SK-N-SH (cell line): ENCODE measurements around the gene PRRC2B. TPM values are rescaled to one million over a fixed set of nuclear protein-coding genes. Genes with fewer than 3 reads are reported as not detected.

Experiments used
- CTCF ChIA-PET: fragments of 300-600, 350-600 bp; formaldehyde crosslinking; extraction: SDS; loops from one replicate; lab custom pipeline; 2021; lab: Yijun Ruan, JAX
- POLR2A ChIA-PET: fragments of 350-600 bp; sonication (Branson Sonifier 250); formaldehyde crosslinking; extraction: SDS; loops from one replicate; lab custom pipeline; 2020; ENCODE audit warnings: antibody characterized with exemption, inconsistent platforms; lab: Yijun Ruan, JAX
- DNase-seq: peaks from one replicate; pipeline ENCODE4 v3.0.0; 2012
- H2AFZ ChIP-seq: fragments of 200-600 bp; sonication (generic); 2 replicates; pipeline ENCODE4 v1.8.1; 2016; ENCODE audit warnings: antibody characterized with exemption, mild to moderate bottlenecking, low read depth
- H3F3A ChIP-seq: fragments of 200-600 bp; sonication (generic); replicated peaks from 2 replicates; pipeline ENCODE3; 2016; ENCODE audit warnings: antibody characterized with exemption, mild to moderate bottlenecking; ENCODE audit not compliant: insufficient read depth
- H3K27ac ChIP-seq, 2 experiments: fragments of 200-500 bp in 1 of 2; fragments of 200-600 bp in 1 of 2; sonication (Bioruptor generic) in 1 of 2; sonication (generic), shearing (Covaris generic) in 1 of 2; 2 replicates each; pipeline versions ENCODE4 v1.5.1 to v1.6.1; 2014 to 2016; ENCODE audit warnings: low read depth in 2 of 2, inconsistent platforms in 1 of 2, low read length in 1 of 2, mild to moderate bottlenecking in 1 of 2, mixed read lengths in 1 of 2
- H3K27me3 ChIP-seq: fragments of 200-600 bp; sonication (generic), shearing (Covaris generic); 2 replicates; pipeline ENCODE4 v1.6.1; 2016; ENCODE audit warnings: mixed run types; ENCODE audit not compliant: insufficient read depth
- H3K36me3 ChIP-seq, 2 experiments: fragments of 200-500 bp in 1 of 2; fragments of 200-600 bp in 1 of 2; sonication (Bioruptor generic) in 1 of 2; sonication (generic) in 1 of 2; replicated peaks in 1 of 2; 2 replicates each; pipeline versions ENCODE3 to v1.5.1; 2014 to 2016; ENCODE audit warnings: low read length in 1 of 2, mild to moderate bottlenecking in 1 of 2; ENCODE audit not compliant: insufficient read depth in 2 of 2, control insufficient read depth in 1 of 2
- H3K4me1 ChIP-seq, 2 experiments: fragments of 200-500 bp in 1 of 2; fragments of 200-600 bp in 1 of 2; sonication (Bioruptor generic) in 1 of 2; sonication (generic), shearing (Covaris generic) in 1 of 2; 2 replicates each; pipeline versions ENCODE4 v1.5.1 to v1.6.1; 2014 to 2016; ENCODE audit warnings: low read depth in 1 of 2, low read length in 1 of 2, mixed run types in 1 of 2; ENCODE audit not compliant: insufficient read depth in 2 of 2, control insufficient read depth in 1 of 2
- H3K4me2 ChIP-seq: fragments of 200-600 bp; sonication (generic), shearing (Covaris generic); 2 replicates; pipeline ENCODE4 v1.6.1; 2017; ENCODE audit warnings: mixed run types
- H3K4me3 ChIP-seq, 2 experiments: fragments of 200-500 bp in 1 of 2; fragments of 200-600 bp in 1 of 2; sonication (Bioruptor generic) in 1 of 2; sonication (generic), shearing (Covaris generic) in 1 of 2; 2 replicates each; pipeline versions ENCODE4 v1.5.1 to v1.8.1; 2014 to 2016; ENCODE audit warnings: low read depth in 2 of 2, inconsistent platforms in 1 of 2, low read length in 1 of 2, mild to moderate bottlenecking in 1 of 2, mixed read lengths in 1 of 2, moderate library complexity in 1 of 2
- H3K79me2 ChIP-seq: fragments of 200-600 bp; sonication (generic); 2 replicates; pipeline ENCODE4 v1.8.1; 2017; ENCODE audit warnings: mild to moderate bottlenecking; ENCODE audit not compliant: insufficient read depth
- H3K9ac ChIP-seq: fragments of 200-600 bp; sonication (generic); 2 replicates; pipeline ENCODE4 v1.6.1; 2017; ENCODE audit warnings: mixed run types
- H3K9me2 ChIP-seq: fragments of 200-600 bp; sonication (generic); 2 replicates; pipeline ENCODE4 v1.6.1; 2017; ENCODE audit warnings: mixed run types
- H3K9me3 ChIP-seq: fragments of 200-600 bp; sonication (generic); 2 replicates; pipeline ENCODE4 v1.6.1; 2017; ENCODE audit warnings: mixed run types, mild to moderate bottlenecking, moderate library complexity
- H4K20me1 ChIP-seq: fragments of 200-600 bp; sonication (generic); 2 replicates; pipeline ENCODE4 v1.6.1; 2017; ENCODE audit warnings: mild to moderate bottlenecking, mixed run types; ENCODE audit not compliant: insufficient read depth
- REST ChIP-seq: IDR thresholded peaks from 2 replicates; pipeline ENCODE4 v1.6.1; 2012; ENCODE audit warnings: mild to moderate bottlenecking, low read depth, low read length, moderate library complexity
- USF1 ChIP-seq: IDR thresholded peaks from 2 replicates; pipeline ENCODE4 v1.4.0; 2012; ENCODE audit warnings: low read depth, borderline replicate concordance
- USF2 ChIP-seq: fragments of 150-350 bp; IDR thresholded peaks from 2 replicates; pipeline ENCODE4 v1.6.1; 2017; ENCODE audit warnings: antibody characterized with exemption, low read length, low read depth, borderline replicate concordance
- WGBS: methylation state at CpG from one replicate; pipeline ENCODE4 v1.1.6; 2017; ENCODE audit warnings: low lambda C conversion rate; 5-methylcytosine and 5-hydroxymethylcytosine counted together
- polyA plus RNA-seq, 3 experiments: library from polyadenylated mRNA; depleted of rRNA; stranded (reverse); fragments of >200 nt; gene quantifications; 2 replicates each; pipeline ENCODE4 v1.2.3, GENCODE V29; 2012

Gene PRRC2B
- polyA plus RNA-seq, 1 of the 3 experiments (the other 2 are of a cell fraction): 26.3 TPM

- H3K9me2 ChIP-seq: no peaks in the 10 kb centered on the region
- no peak overlapping the region for H3K4me2 ChIP-seq
- POLR2A ChIA-PET: no interaction called here
- no peak overlapping the region for H3K9ac ChIP-seq
- no peaks in the 10 kb centered on the region for H3K9me3 ChIP-seq
- no peaks in the 10 kb centered on the region for H4K20me1 ChIP-seq
- no peaks in the 10 kb centered on the region for H3K27me3 ChIP-seq
- H3K36me3 ChIP-seq: no peaks in the 10 kb centered on the region
- H3F3A ChIP-seq: peaks cover 10% of the 10 kb centered on the region
- no peaks in the 10 kb centered on the region for H3K79me2 ChIP-seq
- H3K27ac ChIP-seq: no peak overlapping the region
- H3K4me3 ChIP-seq: no peak overlapping the region
- H3K4me1 ChIP-seq: peaks cover 0 to 5% of the 10 kb centered on the region in 2 experiments; a peak in 3 of 4 replicates
- no peak for DNase-seq
- 96% methylated on average over 10 of the region's 10 CpGs for WGBS
- no peak for TF ChIP-seq REST
- CTCF ChIA-PET: interaction anchor here (0.8 to 1.0 kb wide), 2 partner anchors 9 to 22 kb away, joined by 3 to 7 read pairs; no protein-coding TSS in a partner anchor
- no peak overlapping the region for H2AFZ ChIP-seq
These were observed 35.3 kb upstream of the PRRC2B start for GRCh38 chr9:131358556-131358955.

GRCh38 chr9:131361202-131361833 is 32.6 kb upstream of the PRRC2B start:
- Histone ChIP-seq H3K79me2 (no peaks in the 10 kb centered on the region), H3K9ac (no peak overlapping the region), H3K9me2 (no peaks in the 10 kb centered on the region), H3K4me3 (no peak overlapping the region), H3K27me3 (no peaks in the 10 kb centered on the region), H3K4me1 (peaks cover 0 to 5% of the 10 kb centered on the region in 2 experiments; a peak in 3 of 4 replicates), H3K27ac (no peak overlapping the region; a peak in 1 of 4 replicates), H2AFZ (peak overlapping the region; percentile 68; the same call in 1 of the 2 replicates), H3K4me2 (peak overlapping the region; percentile 50; the same call in 1 of the 2 replicates), H3F3A (peaks cover 10% of the 10 kb centered on the region), H3K9me3 (no peaks in the 10 kb centered on the region), H4K20me1 (no peaks in the 10 kb centered on the region), H3K36me3 (no peaks in the 10 kb centered on the region)
- DNase-seq: no peak
- ChIA-PET POLR2A (no interaction called here), CTCF (interaction anchor here (1.7 kb wide), 1 partner anchor 25 kb away, joined by 4 read pairs; no protein-coding TSS in a partner anchor)
- WGBS: 70% methylated on average over 8 of the region's 8 CpGs
- no peak for TF ChIP-seq USF2
- no peak for TF ChIP-seq USF1
